Common myeloid progenitor, CD34-positive (primary cell): Measurements from ENCODE around the gene RABAC1.

Source experiments
- CTCF ChIA-PET: fragments of 350-600 bp; sonication (Branson Sonifier 250); formaldehyde crosslinking; loops from one replicate; lab custom pipeline; 2021; ENCODE audit warnings: antibody characterized with exemption; lab: Charles Lee
- POLR2A ChIA-PET: fragments of 350-600 bp; sonication (Branson Sonifier 250); formaldehyde crosslinking; loops from one replicate; lab custom pipeline; 2021; ENCODE audit warnings: antibody characterized with exemption; lab: Charles Lee
- DNase-seq, 3 donors: peaks; one replicate each; pipeline versions ENCODE4 v3.0.0 to v3.0.0-alpha.2; 2013
- H3K27ac ChIP-seq, 2 experiments: 1 replicate in 1 of 2; 2 replicates in 1 of 2; pipeline ENCODE4 v1.7.0; 2013; ENCODE audit warnings: inconsistent platforms in 2 of 2, low read length in 2 of 2, mild to moderate bottlenecking in 2 of 2, low read depth in 1 of 2, moderate library complexity in 1 of 2; ENCODE audit not compliant: severe bottlenecking in 2 of 2, insufficient read depth in 1 of 2, poor library complexity in 1 of 2
- H3K27me3 ChIP-seq, 5 experiments: replicated peaks in 2 of 5; 1 replicate in 3 of 5; 2 replicates in 2 of 5; pipeline versions ENCODE4 v1.6.1 to v1.7.0; 2013; ENCODE audit warnings: low read length in 4 of 5, mild to moderate bottlenecking in 2 of 5, moderate library complexity in 2 of 5, inconsistent platforms in 1 of 5; ENCODE audit not compliant: insufficient read depth in 5 of 5, control insufficient read depth in 4 of 5
- H3K36me3 ChIP-seq, 4 experiments: 1 replicate in 2 of 4; 2 replicates in 2 of 4; pipeline versions ENCODE4 v1.6.1 to v1.7.0; 2013; ENCODE audit warnings: low read length in 3 of 4, control low read depth in 1 of 4, mild to moderate bottlenecking in 1 of 4; ENCODE audit not compliant: control insufficient read depth in 4 of 4, insufficient read depth in 4 of 4
- H3K4me1 ChIP-seq, 4 experiments: 1 replicate in 3 of 4; 2 replicates in 1 of 4; pipeline versions ENCODE4 v1.6.1 to v1.7.1; 2013; ENCODE audit warnings: low read length in 3 of 4, mild to moderate bottlenecking in 3 of 4, control low read depth in 1 of 4, inconsistent platforms in 1 of 4, moderate library complexity in 1 of 4; ENCODE audit not compliant: control insufficient read depth in 4 of 4, insufficient read depth in 4 of 4; ENCODE audit errors: control extremely low read depth in 1 of 4
- H3K4me3 ChIP-seq, 7 experiments: 1 replicate in 4 of 7; 2 replicates in 3 of 7; pipeline versions ENCODE4 v1.5.1 to v1.7.0; 2013; ENCODE audit warnings: mild to moderate bottlenecking in 7 of 7, low read length in 6 of 7, moderate library complexity in 6 of 7, inconsistent platforms in 2 of 7, low read depth in 2 of 7, control low read depth in 1 of 7; ENCODE audit not compliant: insufficient read depth in 4 of 7, control insufficient read depth in 1 of 7; ENCODE audit errors: extremely low read depth in 1 of 7
- H3K9me3 ChIP-seq, 5 experiments: 1 replicate in 4 of 5; 2 replicates in 1 of 5; pipeline versions ENCODE4 v1.6.1 to v1.7.1; 2013; ENCODE audit warnings: low read length in 4 of 5, mild to moderate bottlenecking in 2 of 5, inconsistent platforms in 1 of 5, low read depth in 1 of 5, moderate library complexity in 1 of 5; ENCODE audit not compliant: control insufficient read depth in 4 of 5, insufficient read depth in 2 of 5; ENCODE audit errors: control extremely low read depth in 1 of 5
- WGBS: methylation state at CpG from one replicate; pipeline ENCODE4 v1.1.5; 2013; ENCODE audit not compliant: insufficient coverage; 5-methylcytosine and 5-hydroxymethylcytosine counted together

The RABAC1 gene

GRCh38 chr19:41920882-41921576, 38.1 kb downstream of the RABAC1 start:
- ChIA-PET CTCF (interaction anchor here (1.9 to 2.0 kb wide), 2 partner anchors 10 to 19 kb away, joined by 6 to 8 read pairs; no protein-coding TSS in a partner anchor), POLR2A (no interaction called here)
- peak overlapping the region in 2 of 7 experiments; percentile 13 to 49 for H3K4me3 ChIP-seq
- DNase-seq = peak in 2 of 3 donors; percentile 29 to 40
- H3K4me1 ChIP-seq = peaks cover 0 to 12% (median 8%) of the 10 kb centered on the region in 4 experiments
- no peaks in the 10 kb centered on the region for H3K9me3 ChIP-seq
- H3K27ac ChIP-seq = no peak overlapping the region
- 3% methylated on average over 8 of the region's 26 CpGs for WGBS
- no peaks in the 10 kb centered on the region for H3K36me3 ChIP-seq
- peaks cover 0 to 85% (median 51%) of the 10 kb centered on the region in 5 experiments for H3K27me3 ChIP-seq

- Histone ChIP-seq H3K4me3 (no peak overlapping the region), H3K36me3 (no peaks in the 10 kb centered on the region), H3K27me3 (peaks cover 0 to 85% (median 49%) of the 10 kb centered on the region in 5 experiments), H3K9me3 (no peaks in the 10 kb centered on the region), H3K4me1 (peaks cover 0 to 17% (median 12%) of the 10 kb centered on the region in 4 experiments), H3K27ac (no peak overlapping the region)
- 96% methylated on average over 33 of the region's 33 CpGs for WGBS
- no peak for DNase-seq
- ChIA-PET POLR2A (interaction anchor here (0.7 kb wide), 1 partner anchor 38 kb away, joined by 3 read pairs; no protein-coding TSS in a partner anchor), CTCF (interaction anchor here (0.6 to 2.0 kb wide), 4 partner anchors 9 to 32 kb away, joined by 3 to 8 read pairs (median 4); no protein-coding TSS in a partner anchor)
Measured at GRCh38 chr19:41919948-41920712, 39.0 kb downstream of the RABAC1 start.

GRCh38 chr19:41918653-41919244, 40.4 kb downstream of the RABAC1 start:
- CTCF ChIA-PET = interaction anchor here (0.8 to 1.3 kb wide), 2 partner anchors 13 to 31 kb away, joined by 3 to 4 read pairs; no protein-coding TSS in a partner anchor
- WGBS = 100% methylated on average over 5 of the region's 5 CpGs
- H3K4me1 ChIP-seq = peaks cover 0 to 19% (median 14%) of the 10 kb centered on the region in 4 experiments

GRCh38 chr19:41918095-41918494, 41.0 kb downstream of the RABAC1 start:
- Histone ChIP-seq H3K27ac (no peak overlapping the region), H3K36me3 (no peaks in the 10 kb centered on the region), H3K27me3 (peaks cover 0 to 89% (median 40%) of the 10 kb centered on the region in 5 experiments), H3K4me1 (peaks cover 0 to 24% (median 15%) of the 10 kb centered on the region in 4 experiments), H3K9me3 (no peaks in the 10 kb centered on the region), H3K4me3 (no peak overlapping the region)
- DNase-seq = no peak
- ChIA-PET CTCF (interaction anchor here (1.6 kb wide), 1 partner anchor 15 kb away, joined by 3 read pairs; no protein-coding TSS in a partner anchor), POLR2A (no interaction called here)
- 93% methylated on average over 2 of the region's 6 CpGs for WGBS

More at GRCh38 chr19:41918653-41919244, 40.4 kb downstream of the RABAC1 start:
- no peaks in the 10 kb centered on the region for H3K36me3 ChIP-seq
- no peak for DNase-seq
- no peaks in the 10 kb centered on the region for H3K9me3 ChIP-seq
- no peak overlapping the region for H3K27ac ChIP-seq
- POLR2A ChIA-PET = no interaction called here
- H3K27me3 ChIP-seq = peaks cover 0 to 86% (median 40%) of the 10 kb centered on the region in 5 experiments
- no peak overlapping the region for H3K4me3 ChIP-seq

- no peak overlapping the region for H3K4me3 ChIP-seq
- ChIA-PET CTCF (interaction anchor here (1.6 kb wide), 1 partner anchor 14 kb away, joined by 3 read pairs; no protein-coding TSS in a partner anchor), POLR2A (no interaction called here)
- H3K36me3 ChIP-seq = no peaks in the 10 kb centered on the region
- WGBS = 80% methylated on average over 7 of the region's 12 CpGs
- DNase-seq = no peak
- H3K9me3 ChIP-seq = no peaks in the 10 kb centered on the region
- peaks cover 0 to 88% (median 39%) of the 10 kb centered on the region in 5 experiments for H3K27me3 ChIP-seq
- H3K27ac ChIP-seq = no peak overlapping the region
- H3K4me1 ChIP-seq = peaks cover 0 to 27% (median 15%) of the 10 kb centered on the region in 4 experiments
Measured at GRCh38 chr19:41917676-41918075, 41.4 kb downstream of the RABAC1 start.

GRCh38 chr19:41915776-41916414, 43.2 kb downstream of the RABAC1 start:
- DNase-seq = peak in 2 of 3 donors; percentile 47 to 55
- no peaks in the 10 kb centered on the region for H3K9me3 ChIP-seq
- H3K27ac ChIP-seq = no peak overlapping the region
- H3K4me3 ChIP-seq = no peak overlapping the region
- peaks cover 0 to 20% (median 7%) of the 10 kb centered on the region in 4 experiments for H3K4me1 ChIP-seq
- CTCF ChIA-PET = no interaction called here
- H3K27me3 ChIP-seq = peaks cover 0 to 88% (median 35%) of the 10 kb centered on the region in 5 experiments
- H3K36me3 ChIP-seq = no peaks in the 10 kb centered on the region
- POLR2A ChIA-PET = no interaction called here
- WGBS = 32% methylated on average over 12 of the region's 27 CpGs
